Tibial nerve (tissue), 4 donors: ENCODE results near the gene CPT1B. TPM values are rescaled to one million over a fixed set of nuclear protein-coding genes. Genes with fewer than 3 reads are reported as not detected.

Source experiments
- DNase-seq, 2 donors: peaks; one replicate each; pipeline ENCODE4 v3.0.0-alpha.2; 2019; ENCODE audit warnings: low spot score in 2 of 2
- H3K27ac ChIP-seq, 4 donors: fragments of 200-600 bp; sonication (generic) in 3 of 4; one replicate each; pipeline ENCODE4 v1.5.1; 2017 to 2019; ENCODE audit warnings: mild to moderate bottlenecking in 1 of 4
- H3K27me3 ChIP-seq, 2 donors: fragments of 200-600 bp; sonication (generic) in 1 of 2; one replicate each; pipeline versions ENCODE4 v1.5.1 to v1.6.0; 2017 to 2019
- H3K36me3 ChIP-seq, 3 donors: fragments of 200-600 bp; sonication (generic); one replicate each; pipeline ENCODE4 v1.5.1; 2018 to 2019
- H3K4me1 ChIP-seq, 4 donors: fragments of 200-600 bp; sonication (generic) in 3 of 4; one replicate each; pipeline ENCODE4 v1.5.1; 2017 to 2019
- H3K4me3 ChIP-seq, 4 donors: fragments of 200-600 bp; sonication (generic) in 3 of 4; one replicate each; pipeline ENCODE4 v1.5.1; 2017 to 2019; ENCODE audit warnings: mild to moderate bottlenecking in 1 of 4, moderate library complexity in 1 of 4
- H3K9me3 ChIP-seq, 4 donors: fragments of 200-600 bp; sonication (generic) in 3 of 4; one replicate each; pipeline ENCODE4 v1.5.1; 2017 to 2019
- CTCF ChIP-seq, 5 experiments: fragments of 200-600 bp in 3 of 5; fragments of 450-650 bp in 2 of 5; sonication (generic) in 3 of 5; IDR thresholded peaks; one replicate each; pipeline ENCODE4 v1.5.1; 2016 to 2019; ENCODE audit warnings: antibody characterized with exemption in 5 of 5, mild to moderate bottlenecking in 3 of 5, moderate library complexity in 2 of 5
- EP300 ChIP-seq, 2 donors: sonication (generic); formaldehyde crosslinking; IDR thresholded peaks; one replicate each; pipeline ENCODE4 v1.6.1; 2017; ENCODE audit warnings: antibody characterized with exemption in 2 of 2, mild to moderate bottlenecking in 1 of 2
- POLR2A ChIP-seq, 2 donors: fragments of 450-650 bp; IDR thresholded peaks; one replicate each; pipeline ENCODE4 v1.6.1; 2017; ENCODE audit warnings: antibody characterized with exemption in 2 of 2, mild to moderate bottlenecking in 2 of 2, moderate library complexity in 2 of 2
- WGBS, 2 donors: methylation state at CpG; one replicate each; pipeline ENCODE4 v1.1.5; 2018; 5-methylcytosine and 5-hydroxymethylcytosine counted together
- total RNA-seq, 4 donors: library from RNA; depleted of rRNA; stranded (reverse); fragments of >200 nt; gene quantifications; one replicate each; pipeline ENCODE4 v1.1.0, GENCODE V29; 2016

CPT1B gene
- total RNA-seq, 4 donors from 2014 or later = 7.2 to 22.6 (median 15.1) TPM

GRCh38 chr22:50563413-50564160, 14.6 kb downstream of the CPT1B start:
- H3K9me3 ChIP-seq = no peaks in the 10 kb centered on the region
- no peak for TF ChIP-seq EP300 (IDR thresholded peaks at IDR 0.05)
- TF ChIP-seq CTCF (IDR thresholded peaks at IDR 0.05) = no peak
- no peak for TF ChIP-seq POLR2A (IDR thresholded peaks at IDR 0.05)
- peak overlapping the region in 3 of 4 donors; percentile 15 to 78 (median 74) for H3K27ac ChIP-seq
- WGBS, 2 donors = 19 to 21% methylated on average over 17 of the region's 17 CpGs
- no peaks in the 10 kb centered on the region for H3K27me3 ChIP-seq
- H3K4me1 ChIP-seq = peaks cover 0 to 16% (median 6%) of the 10 kb centered on the region in 4 donors
- DNase-seq = no peak
- H3K4me3 ChIP-seq = peak overlapping the region; percentile 32 to 67 (median 44)
- peaks cover 0 to 9% (median 0%) of the 10 kb centered on the region in 3 donors for H3K36me3 ChIP-seq

GRCh38 chr22:50562523-50563412, 15.5 kb downstream of the CPT1B start, which contains the start of gene SYCE3:
TSS of gene SYCE3 (minus strand) at chr22:50562919. CDS start at chr22:50556405, 6,514 bp downstream.
- peaks cover 0 to 16% (median 6%) of the 10 kb centered on the region in 4 donors for H3K4me1 ChIP-seq
- H3K9me3 ChIP-seq = no peaks in the 10 kb centered on the region
- H3K27me3 ChIP-seq = no peaks in the 10 kb centered on the region
- peak; percentile 72 to 77 for TF ChIP-seq EP300 (IDR thresholded peaks at IDR 0.05)
- TF ChIP-seq CTCF (IDR thresholded peaks at IDR 0.05) = peak; percentile 95 to 99 (median 97)
- peak; percentile 22 to 54 for TF ChIP-seq POLR2A (IDR thresholded peaks at IDR 0.05)
- DNase-seq = peak; percentile 93 to 96
- peaks cover 0 to under 1% (median 0%) of the 10 kb centered on the region in 3 donors for H3K36me3 ChIP-seq
- H3K4me3 ChIP-seq = peak within 1 kb of the TSS; percentile 32 to 67 (median 44)
- WGBS, 2 donors = 5 to 8% methylated on average over 31 to 57 of the region's 61 CpGs
- peak within 1 kb of the TSS in 3 of 4 donors; percentile 15 to 78 (median 74) for H3K27ac ChIP-seq

GRCh38 chr22:50561401-50562358, 16.5 kb downstream of the CPT1B start:
- H3K4me3 ChIP-seq = no peak overlapping the region
- no peaks in the 10 kb centered on the region for H3K27me3 ChIP-seq
- DNase-seq = no peak
- TF ChIP-seq POLR2A (IDR thresholded peaks at IDR 0.05) (no peak), CTCF (IDR thresholded peaks at IDR 0.05) (no peak), EP300 (IDR thresholded peaks at IDR 0.05) (no peak)
- 63 to 71% methylated on average over 23 to 26 of the region's 34 CpGs for WGBS, 2 donors
- H3K9me3 ChIP-seq = no peaks in the 10 kb centered on the region
- no peak overlapping the region for H3K27ac ChIP-seq
- H3K36me3 ChIP-seq = no peaks in the 10 kb centered on the region
- H3K4me1 ChIP-seq = peaks cover 0 to 16% (median 6%) of the 10 kb centered on the region in 4 donors

GRCh38 chr22:50560034-50560433, 18.2 kb downstream of the CPT1B start:
- DNase-seq = no peak
- Histone ChIP-seq H3K27ac (no peak overlapping the region), H3K36me3 (no peaks in the 10 kb centered on the region), H3K4me3 (no peak overlapping the region), H3K9me3 (no peaks in the 10 kb centered on the region), H3K4me1 (peaks cover 0 to 16% (median 6%) of the 10 kb centered on the region in 4 donors), H3K27me3 (no peaks in the 10 kb centered on the region)
- WGBS, 2 donors = 82 to 88% methylated on average over 3 of the region's 3 CpGs
- TF ChIP-seq EP300 (IDR thresholded peaks at IDR 0.05) (no peak), CTCF (IDR thresholded peaks at IDR 0.05) (no peak), POLR2A (IDR thresholded peaks at IDR 0.05) (no peak)
